ENCODE measurements around the gene NPTXR. TPM values are rescaled to one million over a fixed set of nuclear protein-coding genes. Genes with fewer than 3 reads are reported as not detected.
A peak's percentile ranks its signal among the peaks of the same experiment; 100 is the strongest.
"Not testable (repeated sequence)": the region's sequence is repeated elsewhere in the genome, so short reads cannot be mapped to it uniquely, and the experiment has no call there.

Gene NPTXR
- total RNA-seq, 2 donors from 2014 or later: 2.5 to 2.6 TPM

DNA sequence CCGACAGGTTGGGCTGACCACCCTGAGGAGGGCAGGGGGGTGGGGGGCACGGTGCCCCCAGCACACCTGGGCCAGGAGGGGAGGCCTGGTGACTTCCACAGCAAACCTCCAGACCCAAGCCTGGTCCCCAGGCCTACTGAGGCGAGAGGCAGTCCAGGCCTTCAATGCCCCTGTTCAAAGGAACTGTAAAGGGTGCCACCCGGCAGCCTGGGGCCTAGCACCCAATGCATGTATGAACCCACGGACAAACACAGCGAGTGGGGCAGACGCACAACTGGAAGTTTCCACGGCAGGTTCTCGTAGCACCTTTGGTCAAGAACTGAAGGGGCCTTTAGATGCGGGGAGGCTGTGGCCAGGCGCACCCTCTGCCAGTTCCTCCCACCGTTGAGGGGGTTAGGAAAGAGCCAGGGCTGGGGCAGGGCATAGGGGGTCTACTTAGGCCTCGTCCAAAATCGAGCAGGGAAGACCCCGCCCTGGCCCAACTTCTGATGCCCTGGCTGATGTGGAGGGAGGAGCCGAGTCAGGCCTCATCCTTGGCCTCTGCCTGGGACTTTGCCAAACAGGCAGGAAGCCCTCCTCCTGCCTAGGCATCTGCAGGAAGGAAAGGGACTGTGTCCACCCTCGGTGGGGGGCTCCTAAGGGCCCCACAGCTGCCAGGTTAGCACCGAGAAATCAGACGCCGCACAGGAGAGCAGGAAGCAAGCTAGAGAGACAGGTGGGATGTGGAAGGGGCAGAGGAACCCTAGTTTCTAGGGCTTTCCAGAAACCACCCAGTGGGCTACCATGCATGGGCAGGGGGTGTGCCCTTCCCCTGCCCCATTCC lies 21.6 kb upstream of the NPTXR start:
- ATAC-seq: no peak
- Mint-ChIP-seq H3K4me1 (peaks cover 14% of the 10 kb centered on the region), H3K36me3 (ENCODE audit: low read depth) (no peaks in the 10 kb centered on the region), H3K27ac (no peak overlapping the region), H3K27me3 (no peaks in the 10 kb centered on the region), H3K4me3 (peak overlapping the region; percentile 9)
- no peak for DNase-seq
- H3K9me3 ChIP-seq (ENCODE audit: control insufficient read depth, low read length, poor library complexity, severe bottlenecking): no peaks in the 10 kb centered on the region

DNA sequence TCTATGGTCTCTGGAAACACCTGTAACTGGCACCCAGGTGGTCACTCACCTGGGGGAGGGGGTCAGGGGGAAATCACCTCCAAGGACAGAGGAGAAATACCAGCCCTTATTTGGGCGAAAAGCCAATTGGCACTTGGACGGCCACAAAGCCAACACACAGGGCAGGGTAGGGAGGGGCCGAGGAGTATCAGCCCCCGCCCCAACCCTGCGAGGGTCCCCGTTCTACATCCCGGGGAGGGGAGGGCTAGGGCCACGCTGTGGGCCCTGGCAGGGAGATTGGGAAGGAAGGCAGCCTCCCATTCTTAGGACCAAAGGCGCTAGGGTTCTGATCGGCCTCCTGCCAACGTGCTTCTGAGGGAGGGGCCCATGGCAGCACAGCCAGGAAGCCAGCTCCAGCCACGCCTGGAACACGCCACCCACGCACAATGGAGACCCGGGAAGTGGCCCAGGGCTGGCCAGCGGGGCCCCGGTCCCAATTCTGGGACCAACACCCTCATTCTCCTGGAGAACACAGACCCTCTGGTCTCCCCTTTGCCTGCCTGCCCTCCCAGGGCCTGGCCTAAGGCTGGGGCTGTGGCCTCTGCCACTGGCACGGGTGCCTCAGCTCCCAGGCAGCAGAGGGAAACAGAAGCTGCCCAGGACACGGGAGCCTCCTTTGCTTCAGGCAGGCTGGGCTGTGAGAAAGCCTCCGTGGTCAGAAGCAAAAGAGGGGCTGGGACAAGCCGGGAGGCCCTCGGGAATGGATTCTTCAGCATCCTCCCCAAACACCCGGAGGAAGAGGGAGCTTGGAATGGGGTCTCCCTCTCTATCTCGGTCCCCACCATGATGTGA lies 20.7 kb upstream of the NPTXR start:
- Mint-ChIP-seq H3K4me1 (peaks cover 8% of the 10 kb centered on the region), H3K36me3 (ENCODE audit: low read depth) (no peaks in the 10 kb centered on the region), H3K27ac (peak overlapping the region; percentile 39), H3K27me3 (no peaks in the 10 kb centered on the region), H3K4me3 (no peak overlapping the region)
- H3K9me3 ChIP-seq (ENCODE audit: control insufficient read depth, low read length, poor library complexity, severe bottlenecking): no peaks in the 10 kb centered on the region
- DNase-seq (no peak), ATAC-seq (no peak)

DNA sequence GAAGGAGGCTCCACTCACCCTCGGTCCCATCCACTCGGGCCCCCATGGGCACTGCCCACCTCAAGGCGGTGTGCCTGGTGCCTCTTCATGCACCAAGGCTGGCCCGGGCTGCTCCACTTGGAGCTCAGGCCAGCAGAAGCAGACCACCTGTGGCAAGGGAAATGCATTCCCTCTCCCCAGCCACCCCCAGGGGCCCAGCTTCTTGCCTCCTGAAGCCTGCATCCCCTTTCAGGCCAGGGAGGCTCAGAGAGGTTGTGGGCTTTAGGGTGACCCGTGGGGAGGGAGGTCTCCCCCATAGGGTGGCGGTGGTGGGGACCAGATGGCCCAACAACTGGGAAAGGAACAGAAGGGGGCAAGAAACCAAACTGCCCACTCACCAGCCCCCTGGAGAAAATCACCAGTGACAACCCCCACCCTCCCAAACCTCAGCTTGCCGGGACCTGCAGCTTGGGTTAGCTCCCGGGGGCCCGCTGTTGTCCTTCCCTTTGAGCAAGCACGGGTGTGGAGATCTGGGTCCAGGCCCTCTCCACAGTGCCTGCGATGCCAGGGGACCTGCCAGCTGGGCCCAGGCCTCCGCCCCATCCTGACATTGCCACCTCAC lies 19.8 kb upstream of the NPTXR start:
- DNase-seq (no peak), ATAC-seq (no peak)
- Mint-ChIP-seq H3K36me3 (ENCODE audit: low read depth) (no peaks in the 10 kb centered on the region), H3K27me3 (no peaks in the 10 kb centered on the region), H3K27ac (no peak overlapping the region), H3K4me3 (no peak overlapping the region), H3K4me1 (peaks cover 8% of the 10 kb centered on the region)
- H3K9me3 ChIP-seq (ENCODE audit: control insufficient read depth, low read length, poor library complexity, severe bottlenecking): no peaks in the 10 kb centered on the region

DNA sequence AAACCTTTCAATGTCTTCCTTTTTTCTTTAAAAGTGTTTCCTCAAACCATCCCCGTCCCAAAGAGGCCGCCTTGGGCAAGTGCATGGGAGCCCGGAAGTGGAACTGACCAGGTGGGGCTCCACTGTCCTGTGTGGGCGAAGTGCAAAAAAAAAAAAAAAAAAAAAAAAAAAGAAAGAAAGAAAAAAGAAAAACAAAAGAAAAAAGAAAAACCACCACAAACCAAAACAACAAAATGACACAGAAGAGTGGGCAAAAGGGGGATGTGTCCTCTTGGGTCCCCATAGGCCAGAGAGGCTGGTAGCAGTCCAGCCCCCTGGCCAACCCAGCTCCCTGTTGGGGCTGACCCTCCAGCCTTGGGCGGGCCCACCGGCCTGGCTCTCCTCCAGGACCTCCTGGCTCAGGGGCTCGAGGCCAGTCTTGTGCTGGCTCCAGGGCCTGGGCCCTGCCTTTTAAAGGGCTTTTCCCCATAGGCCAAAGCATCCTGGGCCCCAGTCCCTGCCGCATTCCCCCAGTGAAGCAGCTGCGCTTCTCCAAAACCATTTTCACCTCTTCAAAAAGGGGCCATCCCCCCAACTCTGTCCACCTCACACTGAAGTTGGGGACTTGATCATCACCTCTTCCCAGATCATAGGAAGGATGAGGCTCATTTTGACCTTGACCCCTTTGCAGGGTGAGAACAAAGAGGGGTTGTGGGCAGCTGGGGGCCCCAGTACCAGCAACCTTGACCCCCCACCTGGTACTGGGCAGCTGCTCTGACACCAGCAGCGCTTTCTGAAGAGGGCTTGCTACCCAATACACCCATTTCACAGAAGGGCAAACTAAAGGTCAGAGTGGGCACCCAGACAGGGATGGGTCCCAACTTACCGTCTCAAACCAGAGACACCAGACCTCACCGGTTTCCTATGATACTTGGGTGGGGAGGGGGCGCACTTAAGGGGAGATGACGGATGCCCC lies 18.8 kb upstream of the NPTXR start:
- ATAC-seq: no peak
- no peak for DNase-seq

DNA sequence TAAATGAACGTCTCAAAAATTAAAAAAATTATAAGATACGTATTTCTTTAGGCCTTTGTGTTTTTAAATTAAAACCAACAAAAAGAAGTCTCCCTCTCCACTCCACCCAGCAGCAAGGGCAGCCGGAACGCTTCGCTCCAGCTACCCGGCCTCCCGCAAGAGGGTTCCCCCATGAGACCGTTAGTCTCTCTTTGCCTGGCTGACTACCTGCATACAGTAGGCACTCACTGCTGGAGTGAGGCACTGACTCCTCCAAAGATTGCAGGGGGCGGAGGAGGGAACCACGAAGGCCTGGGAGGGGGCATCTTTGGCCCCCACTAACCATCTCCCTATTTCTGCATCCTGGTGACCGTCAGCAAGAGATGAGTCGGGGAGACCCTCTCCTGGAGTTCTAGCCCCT lies 18.1 kb upstream of the NPTXR start:
- Mint-ChIP-seq H3K36me3 (ENCODE audit: low read depth) (no peaks in the 10 kb centered on the region), H3K4me3 (no peak overlapping the region), H3K4me1 (peaks cover 3% of the 10 kb centered on the region), H3K27me3 (no peaks in the 10 kb centered on the region), H3K27ac (no peak overlapping the region)
- ATAC-seq (no peak), DNase-seq (no peak)
- H3K9me3 ChIP-seq (ENCODE audit: control insufficient read depth, low read length, poor library complexity, severe bottlenecking): no peaks in the 10 kb centered on the region

More for the DNA sequence above, 18.8 kb upstream of the NPTXR start:
- Mint-ChIP-seq H3K4me3 (no peak overlapping the region), H3K4me1 (peaks cover 3% of the 10 kb centered on the region), H3K27ac (no peak overlapping the region), H3K27me3 (no peaks in the 10 kb centered on the region), H3K36me3 (ENCODE audit: low read depth) (no peaks in the 10 kb centered on the region)
- H3K9me3 ChIP-seq (ENCODE audit: control insufficient read depth, low read length, poor library complexity, severe bottlenecking): no peaks in the 10 kb centered on the region

DNA sequence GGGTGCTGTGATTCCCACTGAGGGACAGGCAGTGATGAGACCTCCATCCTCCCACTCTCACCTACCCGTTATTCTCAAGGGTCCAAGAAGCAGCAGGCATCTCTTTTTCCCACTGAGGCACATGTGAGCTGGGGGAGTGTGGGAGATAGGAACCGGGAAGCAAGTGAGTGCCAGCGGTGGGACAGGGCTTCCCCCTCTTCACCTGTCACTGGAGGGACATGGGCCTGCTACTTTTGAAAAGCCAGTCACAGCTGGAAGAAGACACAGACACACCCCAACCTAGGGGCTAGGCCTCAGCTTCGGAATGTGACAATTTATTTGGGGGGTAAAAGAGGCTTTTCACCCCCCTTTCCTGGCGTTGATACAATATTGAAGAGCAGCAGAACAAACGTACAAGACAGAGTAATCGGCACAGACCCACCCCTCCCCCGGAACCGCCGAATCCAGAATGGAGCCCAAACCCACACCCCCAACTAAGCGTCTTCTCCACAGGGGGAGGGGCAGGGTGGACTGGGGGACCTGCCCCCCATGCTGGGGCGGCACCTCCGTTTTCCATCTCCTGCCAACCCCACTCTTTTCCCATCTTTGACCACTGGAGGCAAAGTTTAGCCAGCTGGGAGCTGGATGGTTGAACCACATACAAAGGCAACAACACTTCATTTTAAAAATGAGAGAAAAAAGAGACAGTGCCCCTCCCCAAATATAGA lies 17.5 kb upstream of the NPTXR start:
- H3K36me3 Mint-ChIP-seq (ENCODE audit: low read depth): no peaks in the 10 kb centered on the region
- H3K4me3 Mint-ChIP-seq: no peak overlapping the region
- no peaks in the 10 kb centered on the region for H3K9me3 ChIP-seq (ENCODE audit: control insufficient read depth, low read length, poor library complexity, severe bottlenecking)
- DNase-seq: no peak
- no peak for ATAC-seq
- H3K27ac Mint-ChIP-seq: no peak overlapping the region
- peaks cover 3% of the 10 kb centered on the region for H3K4me1 Mint-ChIP-seq
- H3K27me3 Mint-ChIP-seq: no peaks in the 10 kb centered on the region

DNA sequence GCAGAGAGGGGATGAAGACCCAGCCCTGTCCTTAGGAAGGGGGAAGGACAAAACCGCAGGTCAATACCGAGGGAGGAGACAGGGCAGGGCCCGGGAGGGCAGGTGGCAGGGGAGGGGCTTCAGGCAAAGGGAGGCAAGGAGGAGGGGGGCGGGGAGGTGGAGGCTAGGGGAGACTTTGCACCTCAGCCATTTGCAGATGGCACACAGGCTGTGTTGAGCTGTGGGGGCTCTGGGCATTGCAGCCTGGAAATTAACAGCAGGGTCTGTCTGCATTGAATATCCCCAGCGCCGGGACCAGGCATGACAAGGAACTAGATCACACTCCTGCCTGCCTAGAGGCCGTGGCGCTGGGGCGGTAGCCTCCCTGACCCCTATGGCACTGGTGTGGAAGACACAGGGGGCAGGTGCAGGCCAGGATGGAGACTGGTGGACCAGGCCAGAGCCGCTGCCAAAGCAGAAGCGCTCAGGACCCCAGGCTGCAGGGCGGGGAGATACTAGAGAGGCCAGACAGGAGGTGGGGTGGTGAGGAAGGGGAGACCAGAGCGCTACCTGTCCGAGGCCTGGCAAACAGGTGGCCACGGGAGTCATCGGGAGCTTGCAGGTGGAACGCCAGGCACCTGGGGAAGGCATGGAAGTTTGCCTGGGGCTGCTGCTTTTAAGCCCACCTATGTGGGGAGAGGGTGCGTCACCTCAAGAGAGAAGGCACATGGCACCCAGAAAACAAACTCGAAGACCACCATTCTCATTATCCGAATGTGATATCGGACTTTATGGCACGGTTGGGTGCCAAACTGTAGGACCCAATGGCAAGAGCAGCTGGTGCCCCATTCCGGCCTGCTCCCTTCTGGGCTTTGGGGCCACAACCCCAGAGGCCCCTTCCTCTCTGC lies 16.7 kb upstream of the NPTXR start:
- Mint-ChIP-seq H3K36me3 (ENCODE audit: low read depth) (no peaks in the 10 kb centered on the region), H3K4me1 (peaks cover 3% of the 10 kb centered on the region), H3K27ac (no peak overlapping the region), H3K4me3 (no peak overlapping the region), H3K27me3 (no peaks in the 10 kb centered on the region)
- no peaks in the 10 kb centered on the region for H3K9me3 ChIP-seq (ENCODE audit: control insufficient read depth, low read length, poor library complexity, severe bottlenecking)
- DNase-seq: no peak
- no peak for ATAC-seq

DNA sequence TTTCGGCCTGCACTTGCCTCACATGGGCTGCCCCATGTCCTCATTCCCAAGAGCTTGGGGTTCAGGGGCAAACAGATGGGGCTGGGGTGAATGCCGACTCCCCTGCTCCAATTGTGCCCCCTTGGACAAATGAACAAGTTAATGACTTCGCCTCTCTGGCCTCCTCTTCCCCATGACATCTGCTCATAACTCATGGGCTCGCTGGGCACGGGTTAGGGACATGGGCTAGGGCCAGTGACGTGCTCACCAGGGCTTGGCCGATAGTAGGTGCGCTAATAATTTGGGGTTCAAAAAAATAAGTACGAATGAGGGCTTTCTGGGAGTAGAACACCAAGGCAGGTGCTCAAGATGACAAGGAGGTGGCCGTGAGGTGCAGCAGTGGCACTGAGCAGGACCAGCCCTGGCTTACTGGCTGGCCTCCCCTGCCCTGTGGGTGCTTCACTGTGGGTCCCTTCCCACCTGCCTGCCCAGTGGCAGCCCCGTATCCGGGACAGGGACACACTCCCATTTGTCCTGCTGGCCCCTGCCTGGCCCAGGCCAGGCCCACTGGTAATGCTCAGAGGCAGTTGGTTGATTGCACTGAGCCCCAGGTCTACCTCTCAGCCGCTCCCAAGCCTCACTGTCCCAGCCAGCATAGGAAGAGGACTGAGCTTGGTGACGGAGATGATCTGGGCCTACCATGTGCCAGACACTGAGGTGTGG lies 15.9 kb upstream of the NPTXR start:
- ATAC-seq: no peak
- no peak for DNase-seq
- Mint-ChIP-seq H3K36me3 (ENCODE audit: low read depth) (peaks cover 2% of the 10 kb centered on the region), H3K4me1 (peaks cover 3% of the 10 kb centered on the region), H3K27ac (no peak overlapping the region), H3K4me3 (no peak overlapping the region), H3K27me3 (no peaks in the 10 kb centered on the region)
- no peaks in the 10 kb centered on the region for H3K9me3 ChIP-seq (ENCODE audit: control insufficient read depth, low read length, poor library complexity, severe bottlenecking)

DNA sequence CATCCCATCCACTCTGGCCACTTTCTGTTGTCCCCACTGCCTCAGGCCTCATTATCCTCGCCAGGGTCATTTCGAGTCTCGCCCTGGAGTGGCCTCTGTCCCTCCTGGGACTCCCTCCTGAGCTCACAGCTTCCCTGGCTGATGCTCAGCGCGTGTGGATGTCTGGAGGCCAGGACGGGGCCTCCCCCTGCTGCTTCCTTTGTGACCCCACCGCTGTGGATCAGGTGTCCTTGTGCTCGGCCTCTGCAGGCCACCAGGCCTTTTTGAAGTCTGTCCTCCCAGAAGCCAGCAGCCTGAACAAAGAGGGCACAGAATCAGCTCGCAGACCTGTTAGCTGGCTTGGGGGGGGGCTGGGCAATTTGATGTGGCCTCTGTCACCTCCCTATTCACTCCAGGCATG lies 14.7 kb upstream of the NPTXR start:
- Mint-ChIP-seq H3K4me1 (no peaks in the 10 kb centered on the region), H3K4me3 (no peak overlapping the region), H3K27ac (no peak overlapping the region), H3K36me3 (ENCODE audit: low read depth) (peaks cover 2% of the 10 kb centered on the region), H3K27me3 (no peaks in the 10 kb centered on the region)
- DNase-seq (no peak), ATAC-seq (no peak)
- H3K9me3 ChIP-seq (ENCODE audit: control insufficient read depth, low read length, poor library complexity, severe bottlenecking): no peaks in the 10 kb centered on the region

DNA sequence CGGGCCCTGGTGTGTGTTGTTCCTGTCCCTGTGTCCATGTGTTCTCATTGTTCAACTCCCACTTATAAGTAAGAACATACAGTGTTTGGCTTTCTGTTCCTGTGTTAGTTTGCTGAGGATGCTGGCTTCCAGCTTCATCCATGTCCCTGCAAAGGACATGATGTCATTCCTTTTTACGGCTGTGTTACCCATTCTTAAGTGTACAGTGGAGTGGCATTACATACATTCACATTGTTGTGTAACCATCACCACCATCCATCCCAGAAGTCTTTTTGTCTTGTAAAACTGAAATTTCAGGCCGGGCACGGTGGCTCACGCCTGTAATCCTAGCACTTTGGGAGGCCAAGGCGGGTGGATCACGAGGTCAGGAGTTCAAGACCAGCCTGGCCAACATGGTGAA lies 10.6 kb upstream of the NPTXR start:
- H3K9me3 ChIP-seq (ENCODE audit: control insufficient read depth, low read length, poor library complexity, severe bottlenecking); DNase-seq; H3K36me3 Mint-ChIP-seq (ENCODE audit: low read depth); H3K27me3 Mint-ChIP-seq; H3K4me3 Mint-ChIP-seq; ATAC-seq; H3K27ac Mint-ChIP-seq; H3K4me1 Mint-ChIP-seq: not testable (repeated sequence)

DNA sequence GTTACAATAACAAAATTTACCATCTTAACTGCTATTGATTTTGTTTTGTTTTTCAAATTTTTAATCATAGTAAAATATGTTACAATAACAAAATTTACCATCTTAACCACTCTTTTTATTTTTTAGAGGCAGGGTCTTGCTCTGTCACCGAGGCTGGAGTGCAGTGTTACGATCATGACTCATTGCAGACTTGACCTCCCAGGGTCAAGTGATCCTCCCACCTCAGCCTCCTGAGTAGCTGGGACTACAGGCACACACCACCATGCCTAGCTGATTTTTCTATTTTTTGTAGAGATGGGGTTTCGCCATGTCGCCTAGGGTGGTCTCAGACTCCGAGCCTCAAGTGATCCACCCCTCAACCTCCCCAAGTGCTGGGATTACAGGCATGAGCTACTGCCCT lies 10.1 kb upstream of the NPTXR start:
- H3K4me3 Mint-ChIP-seq; DNase-seq; H3K9me3 ChIP-seq (ENCODE audit: control insufficient read depth, low read length, poor library complexity, severe bottlenecking); H3K27ac Mint-ChIP-seq; H3K36me3 Mint-ChIP-seq (ENCODE audit: low read depth); H3K4me1 Mint-ChIP-seq; H3K27me3 Mint-ChIP-seq; ATAC-seq: not testable (repeated sequence)
